DND-41 (cell line): ENCODE results near the gene MVB12B.
A peak's percentile ranks its signal among the peaks of the same experiment; 100 is the strongest.

Experiments used
- ATAC-seq: fragments of 200-7000 bp; cut with Tn5 transposase; 3 replicates; pipeline ENCODE4 v1.9.1; 2021; ENCODE audit warnings: low read depth; ENCODE audit not compliant: insufficient read depth
- DNase-seq: peaks from one replicate; pipeline ENCODE4 v3.0.0-alpha.2; 2020
- H2AFZ ChIP-seq: 2 replicates; pipeline ENCODE4 v1.6.0; 2012; ENCODE audit warnings: low read depth, low read length
- H3K27ac ChIP-seq: 2 replicates; pipeline ENCODE4 v1.5.1; 2012; ENCODE audit warnings: low read length, inconsistent platforms
- H3K27me3 ChIP-seq: fragments of 200-600 bp; sonication (generic); 2 replicates; pipeline ENCODE4 v1.6.0; 2012; ENCODE audit warnings: low read length, mild to moderate bottlenecking, inconsistent platforms; ENCODE audit not compliant: insufficient read depth, poor library complexity
- H3K36me3 ChIP-seq: 2 replicates; pipeline ENCODE4 v1.5.1; 2012; ENCODE audit warnings: low read length, inconsistent platforms; ENCODE audit not compliant: insufficient read depth
- H3K4me1 ChIP-seq: 2 replicates; pipeline ENCODE4 v1.5.1; 2012; ENCODE audit warnings: mild to moderate bottlenecking, low read length; ENCODE audit not compliant: insufficient read depth
- H3K4me2 ChIP-seq: 2 replicates; pipeline ENCODE4 v1.6.0; 2012; ENCODE audit warnings: mild to moderate bottlenecking, moderate library complexity, low read length, inconsistent platforms; ENCODE audit not compliant: insufficient read depth
- H3K4me3 ChIP-seq, 2 experiments: fragments of 200-600 bp in 1 of 2; shearing (Covaris generic) in 1 of 2; 2 replicates each; pipeline ENCODE4 v1.5.1; 2012 to 2016; ENCODE audit warnings: inconsistent platforms in 2 of 2, low read length in 2 of 2, mild to moderate bottlenecking in 2 of 2, low read depth in 1 of 2, moderate library complexity in 1 of 2
- H3K79me2 ChIP-seq: 2 replicates; pipeline ENCODE4 v1.6.0; 2012; ENCODE audit warnings: low read length, inconsistent platforms; ENCODE audit not compliant: insufficient read depth
- H3K9ac ChIP-seq: 2 replicates; pipeline ENCODE4 v1.6.0; 2012; ENCODE audit warnings: low read depth, mild to moderate bottlenecking, inconsistent platforms, low read length, moderate library complexity
- H3K9me3 ChIP-seq: 2 replicates; pipeline ENCODE4 v1.5.1; 2012; ENCODE audit warnings: low read length, moderate library complexity, mild to moderate bottlenecking, inconsistent platforms; ENCODE audit not compliant: insufficient read depth, severe bottlenecking
- H4K20me1 ChIP-seq: 2 replicates; pipeline ENCODE4 v1.6.0; 2012; ENCODE audit warnings: low read length; ENCODE audit not compliant: insufficient read depth
- CTCF ChIP-seq: IDR thresholded peaks from 2 replicates; pipeline ENCODE4 v1.5.1; 2012; ENCODE audit warnings: borderline replicate concordance, low read length, moderate library complexity, mild to moderate bottlenecking; ENCODE audit not compliant: poor library complexity, severe bottlenecking; ENCODE audit errors: extremely low read depth
- EZH2 ChIP-seq: IDR thresholded peaks from 3 replicates; pipeline ENCODE4 v1.6.1; 2012; ENCODE audit warnings: borderline replicate concordance, low read depth, mild to moderate bottlenecking, moderate library complexity, low read length, inconsistent platforms; ENCODE audit not compliant: severe bottlenecking

Gene MVB12B

GRCh38 chr9:126316085-126316655 is 10.5 kb upstream of the MVB12B start:
- Histone ChIP-seq H2AFZ (no peak overlapping the region), H4K20me1 (no peaks in the 10 kb centered on the region), H3K27ac (no peak overlapping the region), H3K9ac (no peak overlapping the region), H3K79me2 (no peaks in the 10 kb centered on the region), H3K4me2 (no peak overlapping the region), H3K9me3 (no peaks in the 10 kb centered on the region), H3K36me3 (no peaks in the 10 kb centered on the region), H3K4me1 (no peaks in the 10 kb centered on the region), H3K4me3 (no peak overlapping the region), H3K27me3 (no peaks in the 10 kb centered on the region)
- DNase-seq (no peak), ATAC-seq (no peak)
- no peak for TF ChIP-seq CTCF
- no peak for TF ChIP-seq EZH2

- TF ChIP-seq EZH2 (no peak), CTCF (peak; percentile 59)
- Histone ChIP-seq H2AFZ (no peak overlapping the region), H4K20me1 (no peaks in the 10 kb centered on the region), H3K4me1 (no peaks in the 10 kb centered on the region), H3K79me2 (no peaks in the 10 kb centered on the region), H3K27me3 (no peaks in the 10 kb centered on the region), H3K27ac (no peak overlapping the region), H3K4me3 (no peak overlapping the region), H3K9me3 (no peaks in the 10 kb centered on the region), H3K4me2 (no peak overlapping the region), H3K9ac (no peak overlapping the region), H3K36me3 (no peaks in the 10 kb centered on the region)
- DNase-seq = peak; percentile 20
- peak; percentile 55; the same call in 1 of the 3 replicates for ATAC-seq
Observed at GRCh38 chr9:126317513-126317912, 9.1 kb upstream of the MVB12B start.

- no peaks in the 10 kb centered on the region for H4K20me1 ChIP-seq
- ATAC-seq (no peak), DNase-seq (no peak)
- TF ChIP-seq CTCF = no peak
- no peak for TF ChIP-seq EZH2
- H3K36me3 ChIP-seq = no peaks in the 10 kb centered on the region
- no peaks in the 10 kb centered on the region for H3K4me1 ChIP-seq
- no peak overlapping the region for H3K9ac ChIP-seq
- H3K79me2 ChIP-seq = no peaks in the 10 kb centered on the region
- H3K4me2 ChIP-seq = no peak overlapping the region
- H3K4me3 ChIP-seq = no peak overlapping the region
- H3K27ac ChIP-seq = no peak overlapping the region
- H3K27me3 ChIP-seq = no peaks in the 10 kb centered on the region
- H3K9me3 ChIP-seq = peaks cover 2% of the 10 kb centered on the region
- H2AFZ ChIP-seq = no peak overlapping the region
Observed at GRCh38 chr9:126318858-126319257, 7.8 kb upstream of the MVB12B start.

GRCh38 chr9:126319671-126320070 is 7.0 kb upstream of the MVB12B start:
- Histone ChIP-seq H3K27ac (no peak overlapping the region), H3K4me2 (no peak overlapping the region), H3K9ac (no peak overlapping the region), H3K4me3 (no peak overlapping the region), H3K36me3 (no peaks in the 10 kb centered on the region), H2AFZ (no peak overlapping the region), H3K79me2 (no peaks in the 10 kb centered on the region), H3K27me3 (no peaks in the 10 kb centered on the region), H4K20me1 (no peaks in the 10 kb centered on the region), H3K4me1 (no peaks in the 10 kb centered on the region), H3K9me3 (peaks cover 6% of the 10 kb centered on the region)
- DNase-seq (no peak), ATAC-seq (no peak)
- no peak for TF ChIP-seq EZH2
- TF ChIP-seq CTCF = no peak
